ENCODE results near the gene AMD1. TPM values are rescaled to one million over a fixed set of nuclear protein-coding genes. Genes with fewer than 3 reads are reported as not detected.

The AMD1 gene
- polyA plus RNA-seq, 3 donors, result 78.4 to 84.8 (median 83.2) TPM

- DNase-seq (ENCODE audit: low read depth in 3 of 3, low spot score in 2 of 3), result no peak
These were observed 59.9 kb downstream of the AMD1 start for GRCh38 chr6:110934381-110934898.

GRCh38 chr6:110935171-110935570 lies 60.6 kb downstream of the AMD1 start:
- DNase-seq (ENCODE audit: low read depth in 3 of 3, low spot score in 2 of 3), result no peak

GRCh38 chr6:110938171-110938570 lies 63.6 kb downstream of the AMD1 start:
- no peak for DNase-seq (ENCODE audit: low read depth in 3 of 3, low spot score in 2 of 3)

- DNase-seq (ENCODE audit: low read depth in 3 of 3, low spot score in 2 of 3), result no peak
These were observed 65.0 kb downstream of the AMD1 start for GRCh38 chr6:110939429-110940200.

GRCh38 chr6:110944681-110945151 lies 70.1 kb downstream of the AMD1 start:
- DNase-seq (ENCODE audit: low read depth in 3 of 3, low spot score in 2 of 3), result no peak

Other genes starting within 250 kb of the AMD1 start
- gene CDK19, start 59.3 kb upstream of the AMD1 start, polyA plus RNA-seq (ENCODE audit: insufficient read length in 3 of 3), result 10 to 100 TPM; 38.9 to 44.0 (median 39.6) TPM
- gene GTF3C6, start 83.9 kb downstream of the AMD1 start, polyA plus RNA-seq (ENCODE audit: insufficient read length in 3 of 3), result 100 to 1,000 TPM; 106 to 108 (median 108) TPM
- gene RPF2, start 107.3 kb downstream of the AMD1 start, polyA plus RNA-seq (ENCODE audit: insufficient read length in 3 of 3), result 10 to 100 TPM; 32.7 to 35.2 (median 33.8) TPM
- 10 to 100 TPM; 24.4 to 29.9 (median 25.0) TPM for gene SLC16A10, start 212.7 kb downstream of the AMD1 start, polyA plus RNA-seq (ENCODE audit: insufficient read length in 3 of 3)